Erythroblast (primary cell): Measurements from ENCODE around the gene SMC4.

Experiments
- GATA1 ChIP-seq: IDR thresholded peaks from 2 replicates; pipeline ENCODE4 v1.6.1; 2011; ENCODE audit warnings: low read depth, mild to moderate bottlenecking, control low read depth, low read length, moderate library complexity
- POLR2A ChIP-seq: IDR thresholded peaks from 2 replicates; pipeline ENCODE4 v1.6.1; 2011; ENCODE audit warnings: mild to moderate bottlenecking, low read length

GRCh38 chr3:160454995-160455394 lies 55.5 kb downstream of the SMC4 start:
- TF ChIP-seq POLR2A (no peak), GATA1 (no peak)
